M059J (cell line): Measurements from ENCODE around the gene GEMIN8. TPM values are rescaled to one million over a fixed set of nuclear protein-coding genes. Genes with fewer than 3 reads are reported as not detected.

Source experiments
- DNase-seq: peaks from one replicate; pipeline ENCODE4 v3.0.0-alpha.2; 2012; ENCODE audit warnings: low read depth
- total RNA-seq: library from RNA; depleted of rRNA; stranded (reverse); fragments of >200 nt; shearing (Covaris generic); gene quantifications from 2 replicates; pipeline ENCODE4 v1.2.3, GENCODE V29; 2014; rRNA removed

Gene GEMIN8, protein sequence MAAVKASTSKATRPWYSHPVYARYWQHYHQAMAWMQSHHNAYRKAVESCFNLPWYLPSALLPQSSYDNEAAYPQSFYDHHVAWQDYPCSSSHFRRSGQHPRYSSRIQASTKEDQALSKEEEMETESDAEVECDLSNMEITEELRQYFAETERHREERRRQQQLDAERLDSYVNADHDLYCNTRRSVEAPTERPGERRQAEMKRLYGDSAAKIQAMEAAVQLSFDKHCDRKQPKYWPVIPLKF
- 11.4 and 13.8 TPM in 2 replicates for total RNA-seq

DNA sequence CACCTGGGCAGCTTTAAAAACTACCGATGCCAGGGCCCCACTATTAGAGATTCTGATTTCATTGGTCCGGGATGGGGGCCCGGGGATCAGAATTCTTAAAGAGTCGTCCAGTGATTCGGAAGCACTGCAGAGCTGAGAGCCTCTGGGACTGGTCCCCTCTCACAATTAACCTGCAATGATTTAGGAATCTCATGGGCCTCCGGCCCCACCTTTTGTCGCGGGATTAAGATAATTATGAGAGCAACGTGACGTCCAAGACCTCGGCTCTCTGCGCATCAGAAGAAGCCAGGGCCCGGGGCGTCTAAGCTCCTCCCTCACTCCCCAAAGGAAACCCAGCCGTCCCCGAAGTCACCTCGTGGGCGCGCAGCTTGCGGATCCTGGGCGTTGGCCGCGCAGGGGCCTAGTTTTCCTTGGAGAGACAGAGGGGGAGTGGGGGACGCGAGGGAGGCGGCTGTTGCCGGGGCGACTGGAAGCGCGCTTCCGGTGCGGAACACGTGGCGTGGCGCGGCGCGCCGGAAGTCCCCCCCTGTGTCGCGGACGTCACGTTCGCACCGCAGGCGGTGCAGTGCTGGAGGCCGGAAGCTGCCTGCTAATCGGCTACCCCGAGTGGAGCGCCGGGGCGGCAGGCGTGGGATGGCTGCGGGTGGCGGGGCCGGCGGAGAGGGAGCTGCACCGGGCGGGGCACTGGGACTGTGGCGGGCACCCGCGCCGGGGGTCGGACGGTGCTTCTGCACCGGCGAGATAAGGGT, at the start of gene GEMIN8:
TSS of gene GEMIN8 (minus strand) at position 468 of the 749 bp plus-strand sequence. CDS start 8,414 bp downstream, outside the sequence.
- DNase-seq, result peak; percentile 91

DNA sequence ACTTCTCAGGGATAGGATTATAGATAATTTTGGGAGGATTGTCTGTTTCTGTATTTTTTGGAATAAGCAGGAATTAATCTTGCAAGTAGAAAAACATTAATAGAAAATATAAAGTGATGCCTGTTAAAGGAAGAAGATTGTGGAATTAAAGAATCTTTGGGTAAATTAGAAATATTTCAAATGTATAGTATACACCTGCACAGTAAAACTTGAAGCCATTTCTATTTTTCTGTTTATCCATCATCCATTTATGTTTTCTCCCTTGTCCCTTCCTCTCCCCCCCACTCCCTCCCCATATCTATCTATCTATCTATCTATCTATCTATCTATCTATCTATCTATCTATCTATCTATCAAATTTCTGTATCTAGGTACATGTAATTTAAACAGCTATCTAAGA, 46.9 kb upstream of the GEMIN8 start:
- DNase-seq, result no peak

DNA sequence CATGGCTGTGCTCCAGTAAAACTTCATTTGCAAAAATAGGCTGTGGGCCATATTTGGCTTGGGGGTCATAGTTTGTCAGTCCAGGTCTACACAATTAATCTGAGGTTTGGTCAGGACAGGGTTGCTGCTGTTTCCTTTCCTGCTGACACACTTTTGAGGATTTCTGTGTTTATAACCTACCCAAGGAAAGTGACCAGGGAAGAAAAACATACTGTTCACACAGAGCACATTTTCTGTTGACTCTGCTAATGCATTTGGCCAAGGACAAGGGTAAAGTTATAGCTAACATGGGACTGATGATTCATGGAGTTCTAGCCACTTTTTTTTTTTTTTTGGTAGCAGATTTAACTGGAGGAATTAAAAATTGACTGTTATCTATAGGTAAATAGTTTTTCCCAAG, 43.9 kb upstream of the GEMIN8 start:
- DNase-seq, result peak; percentile 12

DNA sequence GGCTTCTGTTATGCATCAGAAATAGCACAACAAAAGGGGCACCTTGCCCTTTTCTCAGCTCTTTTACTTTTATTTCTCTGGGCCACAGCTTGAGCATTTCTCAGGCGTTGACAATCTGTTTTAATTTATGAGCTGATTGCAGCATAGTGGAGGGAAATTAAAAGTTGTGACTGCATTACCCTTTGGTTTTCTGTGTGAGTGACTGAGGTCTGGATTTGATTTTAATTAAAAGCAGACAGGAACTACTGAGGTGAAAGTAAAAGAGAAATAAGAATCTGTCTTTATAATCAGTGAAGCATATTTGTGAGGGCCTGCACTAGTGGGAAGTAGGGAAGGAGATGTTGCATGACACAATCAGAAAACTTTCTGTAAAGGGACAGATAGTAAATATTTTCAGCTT, 43.4 kb upstream of the GEMIN8 start:
- DNase-seq, result no peak

DNA sequence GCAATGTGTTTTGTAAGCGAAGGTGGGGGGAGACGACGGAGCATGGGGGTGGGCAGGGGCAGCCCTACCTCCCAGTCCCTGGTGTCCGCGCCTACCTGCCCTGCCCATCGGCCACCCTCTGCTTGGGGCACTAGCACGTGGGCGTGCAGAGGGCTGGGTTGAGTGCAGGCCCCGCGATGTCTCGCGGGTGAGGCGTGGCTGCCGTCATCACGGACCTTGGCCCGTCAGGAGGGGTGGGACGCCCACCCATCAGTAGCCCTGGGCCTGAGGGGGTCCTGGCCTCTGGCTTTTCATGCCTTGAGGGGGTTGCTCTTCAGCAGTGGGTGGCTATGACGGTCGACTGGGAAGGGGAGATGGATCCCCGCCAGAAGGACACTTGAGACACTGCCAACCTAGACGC, 36.1 kb upstream of the GEMIN8 start:
- no peak for DNase-seq

DNA sequence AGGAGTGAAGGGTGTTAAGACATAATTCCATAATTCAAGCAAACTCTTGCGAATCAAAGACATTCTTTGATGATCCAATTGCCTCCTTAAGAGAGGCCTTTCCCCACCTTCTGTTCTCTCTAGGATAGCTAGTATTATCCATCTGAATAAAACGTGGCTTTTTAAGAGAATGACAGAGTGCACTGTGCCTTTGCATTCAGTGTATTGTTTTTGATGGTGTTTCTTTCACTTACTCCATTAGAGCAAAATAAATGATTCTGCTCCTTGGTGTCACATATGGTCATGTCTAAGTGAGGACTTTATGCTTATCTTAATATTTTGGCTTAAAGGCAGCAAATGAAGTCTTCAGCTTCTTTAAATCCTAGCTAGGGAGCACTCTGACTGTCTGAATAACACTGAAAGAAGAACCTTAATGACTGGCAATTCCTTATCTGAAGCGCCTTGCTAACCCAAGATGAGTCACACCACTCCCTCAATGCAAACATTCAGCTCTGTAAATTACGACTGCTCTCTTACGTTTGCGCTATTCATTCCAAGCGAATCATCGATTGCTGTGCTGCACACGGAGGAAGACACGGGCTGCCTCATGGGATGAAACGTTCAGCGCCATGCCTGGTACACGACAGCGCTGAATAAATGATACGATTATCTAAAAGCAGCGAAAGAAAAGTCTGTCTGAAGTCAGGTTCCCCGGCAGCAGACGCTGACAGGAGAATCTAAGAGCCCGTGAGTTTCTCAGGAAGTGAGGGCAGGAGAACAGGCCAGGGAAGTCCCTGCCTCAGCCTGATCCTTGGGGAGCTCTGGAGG, 35.1 kb upstream of the GEMIN8 start:
- DNase-seq, result no peak

DNA sequence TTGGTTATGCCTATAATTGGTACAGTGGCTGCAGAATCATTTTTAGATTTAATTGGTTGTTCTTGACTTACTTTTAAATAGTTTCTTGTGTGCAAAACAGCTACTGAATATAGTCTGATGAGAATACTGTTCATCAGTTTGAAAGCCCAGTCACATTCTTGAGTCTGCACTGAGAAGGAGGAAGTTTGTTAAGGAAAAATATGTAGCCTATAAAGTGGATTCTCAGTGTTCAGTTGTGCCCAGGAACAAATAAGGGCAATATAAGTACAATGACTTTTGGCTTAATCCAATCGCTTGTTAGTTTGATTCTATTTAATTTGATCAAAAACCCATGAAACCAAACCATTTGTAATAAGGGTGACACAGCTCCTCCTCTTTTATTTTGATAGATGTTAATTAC, 32.8 kb upstream of the GEMIN8 start:
- no peak for DNase-seq

DNA sequence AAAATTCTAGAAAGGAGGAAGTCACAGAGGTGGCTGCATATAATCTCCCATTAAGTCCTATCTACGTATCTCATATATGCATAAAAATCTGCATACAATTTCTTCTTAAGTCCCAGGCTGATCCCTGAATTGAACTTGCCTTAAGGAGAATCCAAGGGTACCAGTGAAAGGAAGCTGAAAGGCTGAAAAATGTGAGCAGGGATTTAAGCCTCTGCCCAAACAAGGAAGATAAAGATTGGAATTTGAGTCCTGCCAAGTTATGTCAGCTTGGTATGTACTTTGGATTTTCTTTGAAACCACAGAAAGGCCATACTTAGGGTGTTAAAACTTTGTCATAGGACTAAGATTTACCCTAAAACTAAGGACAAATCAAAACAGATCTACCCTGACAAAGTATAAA, 26.5 kb upstream of the GEMIN8 start:
- no peak for DNase-seq

DNA sequence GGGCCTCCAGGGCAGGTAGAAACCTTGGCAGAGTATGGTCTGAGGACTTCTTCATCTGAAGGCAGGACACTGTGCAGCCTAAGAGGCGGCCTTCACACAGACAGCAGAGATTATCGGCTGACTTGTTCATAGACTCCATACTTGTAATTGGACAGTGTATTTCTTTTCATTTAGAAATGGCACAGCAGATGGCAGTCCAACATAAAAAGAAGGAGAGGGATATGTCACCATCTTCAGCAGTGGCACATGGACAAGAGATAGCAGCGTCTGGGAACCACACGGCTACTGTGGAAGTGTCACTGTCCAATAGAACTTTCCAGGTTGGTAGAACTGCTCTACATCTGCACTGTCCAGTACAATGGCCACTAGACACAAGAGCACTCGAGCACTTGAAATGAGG, 21.7 kb upstream of the GEMIN8 start:
- no peak for DNase-seq

DNA sequence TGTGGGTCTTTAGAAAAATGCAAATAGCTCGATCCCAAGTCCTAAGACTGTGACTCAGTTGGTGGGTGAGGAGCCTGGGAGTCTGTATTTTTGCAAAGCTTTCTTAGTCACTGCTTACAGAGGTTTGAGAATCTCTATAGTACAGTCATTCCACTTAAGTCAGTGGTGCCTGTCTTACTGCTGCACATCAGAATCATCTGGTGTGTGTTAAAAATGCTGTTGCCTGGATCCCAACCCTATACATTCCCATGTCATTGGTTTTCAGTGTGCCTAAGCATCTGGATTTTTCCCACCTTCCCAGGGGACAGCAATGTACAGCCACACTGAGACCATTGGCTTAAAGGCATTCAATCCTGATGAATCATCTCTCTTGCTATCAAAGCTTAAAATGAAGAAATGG, 21.0 kb upstream of the GEMIN8 start:
- DNase-seq, result no peak

DNA sequence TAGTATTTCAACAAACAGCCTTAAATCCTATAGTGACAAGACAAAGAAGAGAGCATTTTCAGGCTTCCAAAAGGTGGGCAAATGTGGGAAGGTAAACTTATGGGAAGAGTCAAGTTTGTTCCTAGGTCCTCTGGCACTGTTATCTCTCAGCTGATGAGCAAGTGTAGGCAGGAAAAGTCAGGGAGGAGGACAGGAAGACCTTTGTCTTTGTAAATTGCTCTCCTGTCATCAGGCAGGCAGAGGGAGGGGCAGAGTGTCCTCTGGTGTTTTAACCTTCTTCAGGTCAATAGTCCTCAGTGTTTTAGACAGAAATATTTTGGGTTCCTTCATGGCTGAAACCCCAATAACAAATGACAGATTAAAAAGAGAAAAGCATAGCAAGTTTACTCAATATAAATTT, 13.5 kb upstream of the GEMIN8 start:
- no peak for DNase-seq

DNA sequence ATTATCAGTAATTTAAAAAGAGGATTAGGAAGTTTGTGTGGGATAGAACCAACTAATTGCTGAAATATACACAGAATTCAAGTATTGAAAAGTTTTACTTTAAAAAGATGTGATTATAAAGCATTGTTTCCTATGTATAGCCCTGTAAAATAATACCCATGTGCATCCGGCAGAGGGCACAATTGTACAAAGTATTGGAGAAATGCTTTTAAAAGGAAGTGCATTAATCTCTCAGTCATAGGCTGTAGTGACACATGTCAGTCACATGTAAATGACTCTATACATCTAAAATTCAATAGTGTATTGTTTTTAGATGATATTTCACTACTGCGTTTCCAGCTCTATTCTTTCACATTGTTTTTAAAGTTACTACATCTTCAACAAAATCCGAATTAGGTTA, 9.7 kb upstream of the GEMIN8 start:
- peak; percentile 54 for DNase-seq

DNA sequence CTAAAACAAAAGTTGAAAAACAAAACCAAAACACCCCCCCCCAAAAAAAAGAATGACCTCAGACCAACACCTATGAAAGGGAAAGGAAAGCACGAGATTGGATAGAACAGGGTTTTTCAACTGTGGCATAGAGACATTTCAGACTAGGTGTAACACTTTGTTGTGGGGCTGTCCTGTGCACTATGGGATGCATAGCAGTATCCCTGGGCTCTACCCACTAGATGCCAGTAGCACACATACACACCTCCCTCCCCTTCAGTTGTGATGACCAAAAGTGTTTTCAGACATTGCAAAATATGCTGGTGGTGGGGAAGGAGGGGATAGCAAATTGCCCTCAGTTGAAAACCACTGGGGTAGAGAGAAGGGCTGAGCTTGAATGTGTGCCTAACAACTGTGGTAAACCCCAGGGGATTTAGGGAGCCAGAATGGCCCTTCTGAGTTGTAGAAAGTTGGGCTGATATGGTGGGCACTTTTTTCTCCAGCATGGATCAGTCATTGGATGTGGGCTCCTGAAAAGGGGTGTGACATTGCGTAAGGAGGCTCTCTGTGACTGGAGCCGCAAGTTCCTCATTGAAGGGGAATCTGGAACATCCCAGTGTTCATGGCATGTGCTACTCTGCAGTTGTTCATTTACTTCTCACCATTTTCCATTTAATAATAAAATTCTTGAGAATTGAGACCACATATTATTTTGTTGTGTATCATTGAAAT, 8.8 kb upstream of the GEMIN8 start:
- no peak for DNase-seq

DNA sequence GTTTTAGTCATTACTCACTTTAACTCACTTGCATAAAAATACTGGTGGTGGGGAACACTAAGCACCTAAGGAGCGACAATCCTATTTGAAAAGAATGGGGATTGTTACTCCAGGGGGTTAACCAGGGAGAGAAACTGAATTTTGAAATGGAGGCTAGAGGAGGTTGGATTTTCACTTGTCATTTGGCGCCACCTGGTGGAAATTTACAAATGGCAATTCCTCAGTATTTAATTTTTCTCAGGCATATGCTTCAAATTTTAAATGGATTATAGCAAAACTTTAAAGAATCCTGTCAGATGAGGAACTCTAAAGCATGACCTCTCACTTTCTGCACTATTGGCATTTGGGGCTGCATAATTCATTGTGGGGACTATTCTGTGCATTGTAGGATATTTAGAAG, 2.7 kb upstream of the GEMIN8 start:
- peak; percentile 48 for DNase-seq

DNA sequence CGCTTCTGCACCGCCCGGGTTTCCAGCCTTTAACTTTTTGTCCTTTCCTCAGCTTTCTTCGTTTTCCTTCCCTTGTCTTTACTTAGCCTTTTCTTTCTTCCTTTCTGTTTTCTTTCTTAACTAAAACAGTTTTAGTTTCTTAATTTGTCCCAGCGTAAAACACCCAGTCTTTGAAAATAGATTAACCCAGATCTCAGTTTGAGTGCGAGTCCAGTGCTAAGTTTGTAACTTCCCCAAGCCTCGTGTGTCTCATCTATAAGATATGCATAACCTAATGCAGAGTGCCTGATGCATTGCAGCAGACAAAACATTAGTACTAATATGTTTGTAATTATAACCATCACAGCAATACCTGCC, 460 bp upstream of the GEMIN8 start:
- peak; percentile 33 for DNase-seq

DNA sequence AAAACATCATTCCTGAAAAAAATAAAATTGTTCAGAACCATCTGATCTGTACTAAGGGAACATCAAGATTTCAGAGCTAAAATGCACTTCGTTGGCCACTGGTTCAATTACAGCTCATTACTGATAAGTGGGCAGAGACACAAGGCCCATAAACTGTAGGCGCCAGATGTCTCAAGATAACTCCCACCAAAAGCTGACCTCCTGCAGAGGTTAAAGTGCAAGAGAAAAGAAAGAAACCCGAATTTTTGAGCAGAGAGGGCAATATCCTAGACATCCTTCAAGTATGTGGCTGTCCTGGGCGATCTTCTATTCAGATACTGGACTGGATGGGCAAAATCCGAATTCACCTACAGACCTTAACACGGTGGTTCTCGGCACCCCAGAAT, 660 bp downstream of the GEMIN8 start:
- DNase-seq, result no peak

DNA sequence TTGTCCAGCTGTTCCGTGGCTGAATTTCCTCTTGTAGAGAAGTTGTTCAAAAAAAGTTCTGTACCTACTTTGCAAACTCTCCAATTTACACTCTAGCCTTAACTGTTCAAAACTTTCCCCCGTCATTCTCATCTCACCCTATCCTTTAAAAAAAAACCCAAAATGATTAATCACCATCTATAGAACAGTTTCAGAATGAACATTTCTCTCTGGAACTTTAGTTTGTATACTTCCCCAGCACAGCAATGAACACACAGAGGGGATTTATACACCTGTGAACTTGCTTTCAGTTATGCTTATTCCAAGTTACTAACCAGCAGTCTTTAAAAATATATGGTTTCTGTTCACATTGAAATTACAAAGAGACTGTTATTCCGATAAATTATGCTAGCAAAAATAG, 1.2 kb downstream of the GEMIN8 start:
- DNase-seq, result no peak

DNA sequence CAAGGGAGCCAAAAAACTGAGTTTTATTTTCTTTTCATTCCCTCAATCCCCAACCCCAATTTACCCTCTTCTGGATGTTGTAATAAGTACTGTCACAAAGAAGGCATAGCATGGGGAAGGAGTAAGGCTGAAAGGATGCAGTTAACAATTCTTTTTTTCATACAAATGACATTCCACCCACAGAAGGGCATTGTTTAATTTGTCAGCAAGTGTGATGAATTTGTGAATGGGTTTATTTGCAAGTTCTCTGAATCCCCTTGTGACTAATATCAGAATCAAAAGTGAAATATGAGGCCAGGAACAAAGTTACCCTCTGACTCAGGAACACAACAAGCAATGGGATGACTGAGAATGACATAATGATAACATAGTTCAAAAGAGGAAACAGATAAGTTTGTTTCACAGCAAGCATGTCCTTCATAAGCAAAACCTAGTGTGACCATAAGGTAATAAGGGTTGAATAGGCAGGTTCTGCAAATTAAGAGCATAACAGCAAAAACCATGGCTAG, 2.1 kb downstream of the GEMIN8 start:
- peak; percentile 76 for DNase-seq

DNA sequence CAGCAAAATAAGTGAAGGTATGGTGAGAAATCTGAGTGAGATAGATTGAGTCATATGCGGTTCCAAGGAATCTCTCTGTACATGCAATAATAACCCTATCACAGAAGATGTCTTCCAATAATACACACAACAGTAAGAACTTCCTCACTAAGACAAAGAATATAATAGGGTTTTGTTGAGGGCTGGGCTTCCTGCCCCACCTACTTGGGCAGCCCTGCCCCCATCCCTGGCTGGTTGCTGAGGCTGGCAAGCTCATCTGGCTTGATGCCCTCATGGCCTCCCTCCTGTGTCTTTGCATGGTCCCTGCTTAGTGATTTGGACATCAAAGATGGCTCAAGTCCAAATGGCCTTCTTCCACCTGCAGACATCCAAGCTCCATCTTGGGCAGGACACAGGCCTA, 2.7 kb downstream of the GEMIN8 start:
- DNase-seq, result peak; percentile 23

DNA sequence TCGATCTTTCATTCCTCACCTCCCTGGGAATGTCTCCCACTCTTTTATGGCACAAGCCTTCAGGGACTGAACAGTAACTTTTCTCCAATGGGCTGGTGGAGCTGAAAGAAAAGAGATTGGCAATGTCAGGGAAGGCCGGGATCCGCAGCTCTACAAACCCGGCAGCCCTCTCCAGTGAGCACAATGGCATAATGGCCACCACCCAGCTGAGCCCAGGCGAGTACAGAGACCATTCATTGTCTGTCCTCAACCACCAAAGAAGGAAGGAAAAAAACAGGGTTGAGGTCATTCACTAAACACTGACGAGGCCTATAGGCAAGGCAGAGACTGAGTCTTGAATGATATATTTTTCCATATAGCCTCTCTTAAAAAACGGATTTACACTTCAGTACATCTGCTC, 3.6 kb downstream of the GEMIN8 start:
- no peak for DNase-seq

DNA sequence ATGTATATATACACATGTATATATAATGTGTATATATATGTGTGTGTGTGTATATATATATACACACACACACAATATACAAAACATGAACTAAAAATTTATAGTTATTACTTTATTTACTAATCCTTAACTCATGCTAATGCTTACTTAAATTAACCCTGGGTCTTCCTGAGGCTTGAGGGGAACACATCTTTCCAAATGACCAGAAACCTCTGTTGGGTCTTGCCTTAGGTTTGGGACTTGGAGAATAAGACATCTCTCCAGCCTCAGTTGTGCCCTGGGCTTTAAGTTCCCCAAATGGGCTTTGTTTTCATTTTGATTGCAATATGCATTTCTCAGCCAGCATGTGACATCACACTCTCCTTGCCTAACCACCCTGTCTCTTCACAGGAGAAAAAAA, 7.7 kb downstream of the GEMIN8 start:
- no peak for DNase-seq

DNA sequence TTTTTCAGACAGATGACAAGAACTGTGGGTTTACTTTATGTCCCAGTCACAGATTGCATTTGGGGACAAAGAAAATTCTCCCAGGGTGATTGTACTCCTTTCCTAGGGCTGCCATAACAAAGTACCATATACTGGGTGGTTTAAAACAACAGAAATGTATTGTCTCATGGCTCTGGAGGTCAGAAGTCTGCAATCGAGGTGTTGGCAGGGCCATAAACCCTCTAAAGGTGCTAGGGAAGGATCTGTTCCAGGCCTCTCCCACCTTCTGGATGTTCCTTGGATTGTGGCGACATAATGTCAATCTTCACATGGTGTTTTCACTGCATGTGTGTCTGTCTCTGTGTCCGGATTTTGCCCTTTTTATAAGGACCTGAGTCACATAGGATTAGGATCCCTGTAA, 12.3 kb downstream of the GEMIN8 start:
- no peak for DNase-seq
